ENCODE data around the gene RCN1.

DNA sequence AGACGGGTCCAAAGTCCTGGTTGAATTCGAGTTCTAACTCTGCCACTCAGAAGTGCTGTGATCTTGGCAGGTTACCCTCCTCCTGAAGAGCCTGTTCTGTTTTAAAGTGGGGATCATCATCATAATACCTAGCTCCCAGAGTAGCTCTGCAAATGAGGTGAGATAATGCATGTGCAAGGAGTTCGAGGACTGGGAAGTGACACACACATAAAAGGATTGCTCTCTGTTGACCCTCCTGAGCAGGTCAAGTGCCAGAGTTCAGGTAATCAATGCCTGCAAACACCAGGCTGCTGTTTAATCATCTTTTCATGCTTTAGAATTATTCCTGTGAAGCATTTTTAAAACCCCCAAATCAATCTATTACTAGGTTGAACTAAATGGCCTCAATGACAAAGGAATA lies 19.9 kb downstream of the RCN1 start:
- TF ChIP-seq, protein P1, sequence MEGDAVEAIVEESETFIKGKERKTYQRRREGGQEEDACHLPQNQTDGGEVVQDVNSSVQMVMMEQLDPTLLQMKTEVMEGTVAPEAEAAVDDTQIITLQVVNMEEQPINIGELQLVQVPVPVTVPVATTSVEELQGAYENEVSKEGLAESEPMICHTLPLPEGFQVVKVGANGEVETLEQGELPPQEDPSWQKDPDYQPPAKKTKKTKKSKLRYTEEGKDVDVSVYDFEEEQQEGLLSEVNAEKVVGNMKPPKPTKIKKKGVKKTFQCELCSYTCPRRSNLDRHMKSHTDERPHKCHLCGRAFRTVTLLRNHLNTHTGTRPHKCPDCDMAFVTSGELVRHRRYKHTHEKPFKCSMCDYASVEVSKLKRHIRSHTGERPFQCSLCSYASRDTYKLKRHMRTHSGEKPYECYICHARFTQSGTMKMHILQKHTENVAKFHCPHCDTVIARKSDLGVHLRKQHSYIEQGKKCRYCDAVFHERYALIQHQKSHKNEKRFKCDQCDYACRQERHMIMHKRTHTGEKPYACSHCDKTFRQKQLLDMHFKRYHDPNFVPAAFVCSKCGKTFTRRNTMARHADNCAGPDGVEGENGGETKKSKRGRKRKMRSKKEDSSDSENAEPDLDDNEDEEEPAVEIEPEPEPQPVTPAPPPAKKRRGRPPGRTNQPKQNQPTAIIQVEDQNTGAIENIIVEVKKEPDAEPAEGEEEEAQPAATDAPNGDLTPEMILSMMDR (IDR thresholded peaks at IDR 0.05 in 4 of 5, conservative IDR thresholded peaks at IDR 0.05 in 1 of 5), result no peak
- TF ChIP-seq POLR2A (IDR thresholded peaks at IDR 0.05), result no peak
